Ovary (tissue), 9 donors: ENCODE data around the gene NUDT7. TPM values are rescaled to one million over a fixed set of nuclear protein-coding genes. Genes with fewer than 3 reads are reported as not detected.
A peak's percentile ranks its signal among the peaks of the same experiment; 100 is the strongest.

Experiments used
- DNase-seq, 5 donors: peaks; one replicate each; pipeline ENCODE4 v3.0.0-alpha.2; 2019 to 2020
- H3K27ac ChIP-seq, 2 donors: fragments of 200-600 bp; one replicate each; pipeline versions ENCODE4 v1.5.1 to v1.8.0; 2019 to 2022
- H3K27me3 ChIP-seq: fragments of 200-600 bp; one replicate; pipeline ENCODE4 v1.8.0; 2022
- H3K36me3 ChIP-seq: fragments of 200-600 bp; sonication (generic); one replicate; pipeline ENCODE4 v1.5.1; 2019
- H3K4me1 ChIP-seq: one replicate; pipeline ENCODE4 v1.8.1; 2013; ENCODE audit warnings: mild to moderate bottlenecking, moderate library complexity; ENCODE audit not compliant: insufficient read depth
- H3K4me3 ChIP-seq: fragments of 200-600 bp; sonication (generic); one replicate; pipeline ENCODE4 v1.5.1; 2017
- H3K9me3 ChIP-seq, 2 donors: fragments of 200-600 bp in 1 of 2; sonication (generic) in 1 of 2; one replicate each; pipeline versions ENCODE4 v1.5.1 to v1.8.1; 2013 to 2019; ENCODE audit warnings: mild to moderate bottlenecking in 1 of 2, moderate library complexity in 1 of 2
- EP300 ChIP-seq: sonication (generic); formaldehyde crosslinking; IDR thresholded peaks from one replicate; pipeline ENCODE4 v1.6.1; 2017; ENCODE audit warnings: antibody characterized with exemption
- POLR2A ChIP-seq: fragments of 450-650 bp; IDR thresholded peaks from one replicate; pipeline ENCODE4 v1.6.1; 2017; ENCODE audit warnings: antibody characterized with exemption, mild to moderate bottlenecking, moderate library complexity
- WGBS, 3 donors: extraction: QIAGEN DNeasy Blood & Tissue Kit in 1 of 3; methylation state at CpG; one replicate each; pipeline versions ENCODE4 v1.1.5 to v1.1.7; 2013 to 2017; 5-methylcytosine and 5-hydroxymethylcytosine counted together
- intact Hi-C, 4 donors: fragments of 100-400 bp; cut with DNase I; formaldehyde crosslinking; loops; one replicate each; pipeline versions ENCODE4 v1.11.0 to v1.15.1; 2022 to 2023
- polyA plus RNA-seq, 2 donors: library from polyadenylated mRNA; stranded (reverse); fragments of 200-250 nt in 1 of 2; fragments of 350-450 nt in 1 of 2; fragmentation: Illumina TruSeq in 1 of 2; extraction: RNeasy Lipid Tissue Mini Kit (QIAGEN cat#74804) in 1 of 2; gene quantifications; one replicate each; pipeline ENCODE4 v1.2.3, GENCODE V29; 2013 to 2014
- total RNA-seq, 7 donors: library from RNA; depleted of rRNA in 2 of 7; stranded (reverse); fragments of >200 nt in 2 of 7; fragmentation: NEBNext Ultra II Directional in 3 of 7; extraction: Animal tissue kit (Norgen Biotek cat#: 25700) in 3 of 7; gene quantifications; one replicate each; pipeline versions ENCODE4 v1.1.0 to v1.2.4, GENCODE V29; 2016 to 2023
- TF ChIP-seq, protein P1 (sequence below), 3 donors: fragments of 450-650 bp in 2 of 3; fragments of 200-600 bp in 1 of 3; IDR thresholded peaks; one replicate each; pipeline versions ENCODE4 v1.5.1 to v1.8.0; 2016 to 2022; ENCODE audit warnings: antibody characterized with exemption in 3 of 3, mild to moderate bottlenecking in 1 of 3
- donor health status: DM: no; HTN: no; CAD: no; lungs with moderate emphysema.
- donor health status: DM: no; HTN: no; CAD: no.
- donor health status: Bipolar disorder and iron deficiency.
- donor health status: DM: yes; HTN: yes; CAD: no.
- donor health status: DM: no; HTN: no; CAD: no.
- donor health status: DM: yes; HTN: yes; CAD: no.

Gene NUDT7
- total and polyA plus RNA-seq, 9 donors: 4.9 to 12.3 (median 5.8) TPM

DNA sequence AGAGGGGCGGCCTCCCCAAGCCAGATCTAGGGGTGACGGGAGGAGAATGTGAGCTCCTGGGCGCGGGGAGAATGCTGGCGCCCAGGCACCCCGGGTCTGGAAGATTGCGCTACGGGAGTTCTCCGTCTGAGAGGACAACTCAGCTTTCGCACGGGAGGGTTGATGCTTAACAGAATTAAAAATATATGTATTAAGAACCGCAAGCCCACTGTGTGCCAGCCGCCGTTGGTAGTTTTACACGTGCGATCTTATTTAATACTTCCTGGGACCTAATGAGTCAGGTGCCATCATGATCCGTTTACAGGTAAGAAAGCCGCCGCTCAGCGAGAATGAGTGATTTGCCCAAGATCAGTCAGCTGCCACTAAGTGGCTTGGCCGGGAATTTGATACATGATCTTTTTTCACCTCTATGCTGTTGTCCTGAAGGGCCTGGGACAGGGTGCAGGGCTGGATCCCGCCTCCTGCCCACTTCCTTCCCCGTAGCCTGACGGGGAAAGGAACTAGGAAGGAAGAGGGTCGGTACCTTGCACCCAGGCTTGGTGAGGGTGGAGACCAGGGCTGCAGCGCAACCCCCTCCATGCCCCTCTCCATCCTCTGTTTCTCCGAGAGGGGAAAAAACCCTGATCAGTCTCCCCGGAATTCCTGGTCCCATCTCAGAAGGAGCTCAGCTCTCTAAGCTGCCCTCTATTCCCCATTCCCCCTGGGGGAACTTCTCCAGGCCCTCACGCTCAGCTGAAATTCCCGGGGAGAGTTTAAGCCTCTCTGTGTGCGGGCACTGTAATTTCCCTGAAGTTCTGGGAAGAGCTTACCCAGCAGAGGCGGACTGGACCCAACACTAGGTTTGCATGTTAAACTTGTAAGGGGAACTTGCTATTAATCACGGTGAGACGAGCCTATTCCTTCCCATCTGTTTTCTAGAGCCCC lies 67.0 kb downstream of the NUDT7 start:
- peaks cover 2% of the 10 kb centered on the region for H3K4me1 ChIP-seq
- H3K27me3 ChIP-seq: no peaks in the 10 kb centered on the region
- TF ChIP-seq EP300: no peak
- TF ChIP-seq POLR2A: no peak
- TF ChIP-seq, protein P1, sequence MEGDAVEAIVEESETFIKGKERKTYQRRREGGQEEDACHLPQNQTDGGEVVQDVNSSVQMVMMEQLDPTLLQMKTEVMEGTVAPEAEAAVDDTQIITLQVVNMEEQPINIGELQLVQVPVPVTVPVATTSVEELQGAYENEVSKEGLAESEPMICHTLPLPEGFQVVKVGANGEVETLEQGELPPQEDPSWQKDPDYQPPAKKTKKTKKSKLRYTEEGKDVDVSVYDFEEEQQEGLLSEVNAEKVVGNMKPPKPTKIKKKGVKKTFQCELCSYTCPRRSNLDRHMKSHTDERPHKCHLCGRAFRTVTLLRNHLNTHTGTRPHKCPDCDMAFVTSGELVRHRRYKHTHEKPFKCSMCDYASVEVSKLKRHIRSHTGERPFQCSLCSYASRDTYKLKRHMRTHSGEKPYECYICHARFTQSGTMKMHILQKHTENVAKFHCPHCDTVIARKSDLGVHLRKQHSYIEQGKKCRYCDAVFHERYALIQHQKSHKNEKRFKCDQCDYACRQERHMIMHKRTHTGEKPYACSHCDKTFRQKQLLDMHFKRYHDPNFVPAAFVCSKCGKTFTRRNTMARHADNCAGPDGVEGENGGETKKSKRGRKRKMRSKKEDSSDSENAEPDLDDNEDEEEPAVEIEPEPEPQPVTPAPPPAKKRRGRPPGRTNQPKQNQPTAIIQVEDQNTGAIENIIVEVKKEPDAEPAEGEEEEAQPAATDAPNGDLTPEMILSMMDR (IDR thresholded peaks at IDR 0.05): no peak
- no peak for DNase-seq
- no peaks in the 10 kb centered on the region for H3K9me3 ChIP-seq
- peak overlapping the region; percentile 28 for H3K4me3 ChIP-seq
- intact Hi-C loops: loop anchor here in 1 of 4 donors (10.0 kb wide), 1 partner anchor 55 kb away; no protein-coding TSS in a partner anchor
- no peak overlapping the region for H3K27ac ChIP-seq
- 4 to 5% (median 4%) methylated on average over 34 of the region's 34 CpGs for WGBS, 3 donors
- no peaks in the 10 kb centered on the region for H3K36me3 ChIP-seq

- 6 to 12% (median 9%) methylated on average over 11 of the region's 11 CpGs for WGBS, 3 donors
- no peak overlapping the region for H3K27ac ChIP-seq
Observed at GRCh38 chr16:77790009-77790372, 67.7 kb downstream of the NUDT7 start.

GRCh38 chr16:77790912-77791311 lies 68.6 kb downstream of the NUDT7 start:
- Histone ChIP-seq H3K27ac (no peak overlapping the region), H3K27me3 (no peaks in the 10 kb centered on the region), H3K4me1 (peaks cover 2% of the 10 kb centered on the region), H3K36me3 (no peaks in the 10 kb centered on the region), H3K9me3 (no peaks in the 10 kb centered on the region), H3K4me3 (no peak overlapping the region)
- intact Hi-C loops: no loop called here
- 43 to 66% (median 46%) methylated on average over 3 of the region's 3 CpGs for WGBS, 3 donors
- no peak for DNase-seq
- no peak for TF ChIP-seq EP300
- no peak for TF ChIP-seq POLR2A
- TF ChIP-seq, protein P1 (IDR thresholded peaks at IDR 0.05): no peak

More at GRCh38 chr16:77790009-77790372, 67.7 kb downstream of the NUDT7 start:
- Histone ChIP-seq H3K27me3 (no peaks in the 10 kb centered on the region), H3K4me3 (no peak overlapping the region), H3K9me3 (no peaks in the 10 kb centered on the region), H3K36me3 (no peaks in the 10 kb centered on the region), H3K4me1 (peaks cover 2% of the 10 kb centered on the region)
- DNase-seq: no peak
- intact Hi-C loops: no loop called here
- no peak for TF ChIP-seq POLR2A
- TF ChIP-seq, protein P1 (IDR thresholded peaks at IDR 0.05): no peak
- TF ChIP-seq EP300: no peak

Other genes with a start within 250 kb of the NUDT7 start
- gene VAT1L, start 66.0 kb downstream of the NUDT7 start, total RNA-seq: under 1 TPM; 0.05 to 0.57 (median 0.23) TPM
- 1 to 10 TPM in 1 of 2 donors, under 1 TPM in 1; 0.08 to 2.3 TPM for gene VAT1L, start 66.0 kb downstream of the NUDT7 start, polyA plus RNA-seq